NOMO-1 (cell line): ENCODE data around the gene GEN1.
"Not testable (repeated sequence)": the region's sequence is repeated elsewhere in the genome, so short reads cannot be mapped to it uniquely, and the experiment has no call there.

Experiments used
- DNase-seq, 2 experiments: peaks; one replicate each; lab custom pipeline; 2025; ENCODE audit not compliant: unreplicated experiment in 2 of 2; lab: John Stamatoyannopoulos, UW

GEN1 gene

DNA sequence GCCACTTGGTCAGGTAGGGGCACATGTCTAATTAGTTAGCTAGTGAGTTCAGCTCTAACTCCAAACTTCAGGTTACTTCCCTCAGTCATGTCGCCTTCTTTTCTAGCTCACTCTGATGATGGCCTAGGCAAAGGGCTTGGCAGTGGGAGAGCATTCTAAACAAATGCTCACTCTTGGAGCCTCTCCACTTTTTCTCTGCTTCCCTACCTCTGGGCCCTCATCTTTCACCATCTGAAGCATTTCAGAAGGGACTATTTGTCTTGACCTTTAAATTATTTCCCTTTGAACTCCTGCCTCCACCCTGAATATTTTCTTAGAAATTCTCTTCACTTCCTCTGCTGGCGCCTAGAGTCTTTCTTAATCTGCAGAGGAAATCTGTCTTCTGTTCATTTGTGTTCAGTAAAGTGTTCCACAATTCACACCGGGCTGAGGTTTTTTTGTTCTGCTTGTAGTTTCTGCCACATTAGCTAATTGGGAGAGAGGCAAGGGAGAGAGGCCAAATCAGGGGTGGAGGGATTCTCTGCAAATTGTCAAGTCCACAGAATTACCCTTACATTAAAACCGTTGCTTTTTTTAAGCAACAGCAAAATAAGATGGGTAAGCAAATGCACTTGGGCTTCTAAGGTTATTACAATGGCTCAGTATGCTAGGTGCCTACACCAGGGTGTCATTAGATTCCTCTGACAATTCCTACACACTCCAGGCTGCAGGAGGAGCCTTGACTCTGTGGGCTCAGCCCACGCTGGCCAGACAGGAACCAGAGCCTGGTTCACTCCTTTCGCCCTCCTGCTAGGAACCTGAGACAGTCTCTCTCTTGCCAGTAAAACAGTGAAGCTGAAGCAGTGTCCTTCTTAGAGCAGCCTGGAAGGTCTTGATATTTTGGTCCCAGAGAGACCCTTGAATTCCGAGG lies 67.9 kb downstream of the GEN1 start:
- peak; percentile 25 to 37 for DNase-seq

- no peak for DNase-seq
These were observed 68.6 kb downstream of the GEN1 start for GRCh38 chr2:17822445-17823117.

- not testable (repeated sequence) for DNase-seq
These were observed 69.7 kb downstream of the GEN1 start for GRCh38 chr2:17823646-17824045.

GRCh38 chr2:17827316-17827715 lies 73.4 kb downstream of the GEN1 start:
- DNase-seq = no peak

- no peak for DNase-seq
These were observed 73.8 kb downstream of the GEN1 start for GRCh38 chr2:17827785-17828184.

DNA sequence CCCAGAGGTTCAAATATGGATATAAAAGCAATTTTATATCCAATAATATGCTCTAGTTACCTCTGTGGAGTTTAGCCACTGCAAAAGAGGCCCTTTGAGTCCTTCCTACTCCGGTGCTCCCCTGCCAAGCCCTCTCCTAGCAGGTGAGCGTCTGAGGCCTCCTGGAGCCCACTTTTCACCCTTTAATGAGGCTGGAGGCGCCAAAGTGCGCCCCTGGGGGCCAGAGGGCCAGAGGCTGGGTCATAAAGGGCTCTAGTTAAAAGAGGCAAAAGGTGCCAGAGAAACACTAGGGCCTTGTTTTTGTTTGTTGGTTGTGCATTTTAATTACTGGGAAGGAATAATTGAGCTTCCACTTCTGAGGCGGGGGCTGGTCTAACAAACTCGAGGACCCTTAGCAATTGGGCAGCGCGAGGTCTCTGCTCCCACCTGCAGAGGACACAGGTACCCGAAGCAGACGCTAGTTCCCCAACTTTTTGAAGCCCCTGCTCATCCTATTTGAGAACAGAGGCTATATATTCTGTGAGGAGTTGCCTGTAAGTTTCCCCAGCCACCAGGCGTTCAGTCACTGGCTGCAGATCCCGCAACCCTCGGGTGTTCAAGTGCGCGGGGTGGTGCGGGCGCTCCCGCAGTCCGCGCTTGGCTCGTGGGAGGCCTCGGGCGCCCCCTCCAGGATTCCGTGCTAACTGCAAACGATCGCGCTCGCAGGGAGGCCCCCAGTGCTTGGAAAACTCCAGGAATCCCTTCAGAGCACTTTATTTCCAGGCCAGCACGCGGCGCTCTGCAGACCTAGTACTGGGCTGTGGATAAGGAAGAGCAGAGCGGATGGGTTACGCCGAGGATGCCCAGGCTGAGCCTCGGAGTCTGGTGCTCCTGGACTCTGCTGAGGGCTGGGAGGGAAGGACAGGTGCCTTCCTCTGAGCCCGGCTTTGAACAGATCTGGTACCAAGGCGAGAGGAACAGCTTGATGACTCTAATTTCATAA lies 76.4 kb downstream of the GEN1 start:
- DNase-seq = peak; percentile 15 to 23

DNA sequence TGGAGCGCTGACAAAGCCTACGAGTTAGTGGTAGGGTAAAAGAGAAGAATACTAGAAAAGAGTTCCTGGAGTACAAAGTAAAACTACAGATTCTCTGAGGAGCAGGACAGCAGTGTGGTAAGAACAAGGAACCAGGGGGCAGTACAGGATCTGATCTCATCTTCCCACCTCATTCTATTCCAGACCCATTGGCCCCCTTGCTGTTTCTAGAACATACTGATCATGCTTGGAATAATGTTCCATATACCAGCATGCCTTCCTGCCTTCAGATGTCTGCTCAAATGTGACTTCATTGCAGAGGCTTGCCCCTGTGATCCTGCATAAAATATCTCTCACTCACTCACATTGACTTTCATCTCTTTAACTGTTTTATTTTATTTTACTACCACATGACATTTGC lies 81.6 kb downstream of the GEN1 start:
- no peak for DNase-seq
